OCI-LY7 (cell line): Measurements from ENCODE around the gene NUDT3. TPM values are rescaled to one million over a fixed set of nuclear protein-coding genes. Genes with fewer than 3 reads are reported as not detected.
A peak's percentile ranks its signal among the peaks of the same experiment; 100 is the strongest.

Source experiments
- BruUV-seq: library from RNA; stranded (reverse); fragments of 400-500 nt; replicated peaks from 2 replicates; lab custom pipeline; 2021; lab: Mats Ljungman, UMichigan
- CTCF ChIA-PET: fragments of 300-600 bp; sonication (Branson Sonifier 250); formaldehyde crosslinking; loops from one replicate; lab custom pipeline; 2022; ENCODE audit warnings: antibody characterized with exemption; ENCODE audit not compliant: unreplicated experiment; lab: Charles Lee
- POLR2A ChIA-PET: fragments of 300-600 bp; sonication (Branson Sonifier 250); formaldehyde crosslinking; loops from one replicate; lab custom pipeline; 2022; ENCODE audit warnings: antibody characterized with exemption; lab: Charles Lee
- DNase-seq: peaks from one replicate; pipeline ENCODE4 v3.0.0-alpha.2; 2015; ENCODE audit warnings: low spot score
- H2AFZ ChIP-seq: fragments of 200-600 bp; sonication (generic), shearing (Covaris generic); 2 replicates; pipeline ENCODE4 v1.6.1; 2014; ENCODE audit warnings: mild to moderate bottlenecking, antibody characterized with exemption, low read length, moderate library complexity
- H3K27ac ChIP-seq: fragments of 200-600 bp; sonication (generic); 2 replicates; pipeline ENCODE4 v1.5.1; 2014; ENCODE audit warnings: mixed run types, low read depth, mild to moderate bottlenecking, moderate library complexity, low read length, inconsistent platforms; ENCODE audit not compliant: poor library complexity, severe bottlenecking
- H3K36me3 ChIP-seq: fragments of 200-600 bp; sonication (generic); 2 replicates; pipeline ENCODE4 v1.6.1; 2014; ENCODE audit warnings: mild to moderate bottlenecking, antibody characterized with exemption, low read length, moderate library complexity, mixed read lengths; ENCODE audit not compliant: insufficient read depth
- H3K4me1 ChIP-seq: fragments of 200-600 bp; sonication (generic); 2 replicates; pipeline ENCODE4 v1.5.1; 2014; ENCODE audit warnings: mild to moderate bottlenecking, low read length; ENCODE audit not compliant: insufficient read depth, poor library complexity, severe bottlenecking
- H3K4me2 ChIP-seq: fragments of 200-600 bp; sonication (generic); 2 replicates; pipeline ENCODE4 v1.6.1; 2014; ENCODE audit warnings: mild to moderate bottlenecking, low read length
- H3K4me3 ChIP-seq: fragments of 200-600 bp; sonication (generic); 2 replicates; pipeline ENCODE4 v1.5.1; 2014; ENCODE audit warnings: mild to moderate bottlenecking, low read depth, low read length; ENCODE audit not compliant: poor library complexity, severe bottlenecking
- H3K79me2 ChIP-seq: fragments of 200-600 bp; sonication (generic); 2 replicates; pipeline ENCODE4 v1.6.1; 2016; ENCODE audit warnings: low read depth, mild to moderate bottlenecking, low read length, moderate library complexity, mixed read lengths; ENCODE audit not compliant: insufficient read depth
- H3K9me2 ChIP-seq: fragments of 200-600 bp; sonication (generic); 2 replicates; pipeline ENCODE4 v1.6.1; 2016; ENCODE audit warnings: mild to moderate bottlenecking, low read length, mixed read lengths; ENCODE audit not compliant: insufficient read depth
- H3K9me3 ChIP-seq: fragments of 200-600 bp; sonication (generic); 2 replicates; pipeline ENCODE4 v1.6.1; 2014; ENCODE audit warnings: mild to moderate bottlenecking, mixed run types, low read length, mixed read lengths
- H4K20me1 ChIP-seq: fragments of 200-600 bp; sonication (generic); 2 replicates; pipeline ENCODE4 v1.6.1; 2014; ENCODE audit warnings: mild to moderate bottlenecking, antibody characterized with exemption, low read length, moderate library complexity, mixed read lengths; ENCODE audit not compliant: insufficient read depth
- EZH2phosphoT487 ChIP-seq: fragments of 200-600 bp; sonication (generic); IDR thresholded peaks from 2 replicates; pipeline ENCODE4 v1.6.1; 2018; ENCODE audit warnings: low read depth, borderline replicate concordance, mild to moderate bottlenecking, mixed run types, antibody characterized with exemption, low read length, moderate library complexity, mixed read lengths
- intact Hi-C: fragments of 100-400 bp; cut with micrococcal nuclease; formaldehyde crosslinking; loops from one replicate; pipeline ENCODE4 v1.10.0; 2022; ENCODE audit not compliant: unreplicated experiment
- total RNA-seq, 2 experiments: library from RNA; depleted of rRNA in 1 of 2; stranded (reverse); fragments of >200 nt in 1 of 2; shearing (Covaris generic) in 1 of 2; gene quantifications; 2 replicates each; pipeline ENCODE4 v1.2.3, GENCODE V29; 2014 to 2022
- TF ChIP-seq, protein P1 (sequence below): fragments of 200-600 bp; sonication (generic); conservative IDR thresholded peaks from 2 replicates; pipeline ENCODE4 v1.5.1; 2014; ENCODE audit warnings: mild to moderate bottlenecking, antibody characterized with exemption, low read length, moderate library complexity, mixed read lengths

Gene NUDT3
- total RNA-seq, 2 experiments from 2014 or later, result 30.7 to 43.0 TPM

DNA sequence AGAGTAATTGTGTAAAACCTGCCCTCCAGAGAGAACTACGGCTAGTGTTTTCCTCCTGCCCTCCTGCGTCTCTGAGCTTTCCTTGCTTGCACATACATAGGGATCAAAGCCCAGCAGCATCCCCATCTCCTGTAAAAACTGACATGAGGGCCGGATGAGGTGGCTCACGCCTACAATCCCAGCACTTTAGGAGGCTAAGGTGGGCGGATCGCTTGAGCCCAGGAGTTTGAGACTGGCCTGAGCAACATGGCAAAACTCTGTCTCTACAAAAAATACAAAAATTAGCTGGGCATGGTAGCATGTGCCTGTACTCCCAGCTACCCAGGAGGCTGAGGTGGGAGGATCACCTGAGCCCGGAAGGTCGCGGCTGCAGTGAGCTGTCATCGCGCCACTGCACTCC is 103.3 kb downstream of the NUDT3 start:
- H3K27ac ChIP-seq, result no peak overlapping the region
- TF ChIP-seq EZH2phosphoT487, result no peak
- TF ChIP-seq, protein P1, sequence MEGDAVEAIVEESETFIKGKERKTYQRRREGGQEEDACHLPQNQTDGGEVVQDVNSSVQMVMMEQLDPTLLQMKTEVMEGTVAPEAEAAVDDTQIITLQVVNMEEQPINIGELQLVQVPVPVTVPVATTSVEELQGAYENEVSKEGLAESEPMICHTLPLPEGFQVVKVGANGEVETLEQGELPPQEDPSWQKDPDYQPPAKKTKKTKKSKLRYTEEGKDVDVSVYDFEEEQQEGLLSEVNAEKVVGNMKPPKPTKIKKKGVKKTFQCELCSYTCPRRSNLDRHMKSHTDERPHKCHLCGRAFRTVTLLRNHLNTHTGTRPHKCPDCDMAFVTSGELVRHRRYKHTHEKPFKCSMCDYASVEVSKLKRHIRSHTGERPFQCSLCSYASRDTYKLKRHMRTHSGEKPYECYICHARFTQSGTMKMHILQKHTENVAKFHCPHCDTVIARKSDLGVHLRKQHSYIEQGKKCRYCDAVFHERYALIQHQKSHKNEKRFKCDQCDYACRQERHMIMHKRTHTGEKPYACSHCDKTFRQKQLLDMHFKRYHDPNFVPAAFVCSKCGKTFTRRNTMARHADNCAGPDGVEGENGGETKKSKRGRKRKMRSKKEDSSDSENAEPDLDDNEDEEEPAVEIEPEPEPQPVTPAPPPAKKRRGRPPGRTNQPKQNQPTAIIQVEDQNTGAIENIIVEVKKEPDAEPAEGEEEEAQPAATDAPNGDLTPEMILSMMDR, result no peak
- H4K20me1 ChIP-seq, result no peaks in the 10 kb centered on the region
- H3K9me2 ChIP-seq, result no peaks in the 10 kb centered on the region
- no peaks in the 10 kb centered on the region for H3K79me2 ChIP-seq
- DNase-seq, result no peak
- peaks cover 17% of the 10 kb centered on the region for H3K4me1 ChIP-seq
- ChIA-PET POLR2A (interaction anchor here (0.9 to 1.2 kb wide), 2 partner anchors 11 to 16 kb away, joined by 4 to 7 read pairs; no protein-coding TSS in a partner anchor), CTCF (no interaction called here)
- H3K9me3 ChIP-seq, result no peaks in the 10 kb centered on the region
- H3K4me3 ChIP-seq, result no peak overlapping the region
- intact Hi-C loops, result no loop called here
- H3K4me2 ChIP-seq, result no peak overlapping the region
- BruUV-seq, result no TSS peak
- peaks cover 73% of the 10 kb centered on the region for H3K36me3 ChIP-seq
- H2AFZ ChIP-seq, result no peak overlapping the region

GRCh38 chr6:34288581-34288980 is 103.9 kb downstream of the NUDT3 start:
- no peak for TF ChIP-seq EZH2phosphoT487
- TF ChIP-seq, protein P1, result no peak
- no peaks in the 10 kb centered on the region for H3K9me3 ChIP-seq
- peaks cover 75% of the 10 kb centered on the region for H3K36me3 ChIP-seq
- CTCF ChIA-PET, result no interaction called here
- POLR2A ChIA-PET, result interaction anchor here (0.9 kb wide), 1 partner anchor 11 kb away, joined by 4 read pairs; no protein-coding TSS in a partner anchor
- H3K9me2 ChIP-seq, result no peaks in the 10 kb centered on the region
- H3K4me2 ChIP-seq, result no peak overlapping the region
- no peaks in the 10 kb centered on the region for H3K79me2 ChIP-seq
- BruUV-seq, result no TSS peak
- DNase-seq, result peak; percentile 12
- no peak overlapping the region for H3K4me3 ChIP-seq
- H4K20me1 ChIP-seq, result no peaks in the 10 kb centered on the region
- peaks cover 17% of the 10 kb centered on the region for H3K4me1 ChIP-seq
- intact Hi-C loops, result no loop called here
- H3K27ac ChIP-seq, result no peak overlapping the region
- H2AFZ ChIP-seq, result no peak overlapping the region

DNA sequence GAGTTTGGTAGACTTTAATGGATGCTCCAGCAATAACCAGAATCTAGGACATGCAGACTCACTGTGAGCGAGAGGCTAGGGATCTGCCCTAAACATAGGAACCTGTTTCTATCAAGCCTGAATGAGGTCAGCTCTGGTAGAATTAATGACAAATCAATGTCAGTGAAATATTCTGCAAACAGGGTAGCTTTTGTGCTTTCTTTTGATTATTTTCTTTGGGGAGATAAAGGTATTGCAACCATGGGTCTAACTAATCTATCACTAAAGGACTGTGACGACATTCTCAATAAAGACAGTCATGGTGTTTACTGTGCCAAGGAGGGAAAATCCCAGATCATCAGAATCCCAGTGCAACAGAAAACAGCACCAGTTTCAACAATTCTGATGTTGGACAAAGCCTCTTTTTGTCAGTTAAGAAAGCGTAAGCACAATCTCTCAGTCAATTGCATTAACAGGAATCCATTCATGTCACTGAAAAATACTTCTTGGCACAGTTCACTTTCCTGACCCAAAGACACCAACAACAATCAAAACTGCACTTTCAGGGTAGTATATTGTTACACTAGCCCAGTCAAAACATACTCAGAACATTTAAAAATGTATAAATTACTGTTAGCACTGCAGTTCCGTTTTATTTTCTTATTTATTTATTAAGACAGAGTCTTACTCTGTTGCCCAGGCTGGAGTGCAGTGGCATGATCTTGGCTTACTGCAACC is 106.9 kb downstream of the NUDT3 start:
- no peak for DNase-seq
- Histone ChIP-seq H3K4me3 (no peak overlapping the region), H3K4me1 (peaks cover 8% of the 10 kb centered on the region), H2AFZ (no peak overlapping the region), H3K79me2 (no peaks in the 10 kb centered on the region), H3K27ac (no peak overlapping the region), H3K36me3 (peaks cover 67% of the 10 kb centered on the region), H4K20me1 (no peaks in the 10 kb centered on the region), H3K4me2 (no peak overlapping the region), H3K9me3 (no peaks in the 10 kb centered on the region), H3K9me2 (no peaks in the 10 kb centered on the region)
- TF ChIP-seq EZH2phosphoT487, result no peak
- TF ChIP-seq, protein P1, result no peak
- POLR2A ChIA-PET, result no interaction called here
- TSS peak; percentile 1 for BruUV-seq
- CTCF ChIA-PET, result no interaction called here
- intact Hi-C loops, result no loop called here
